GM12878 (cell line): ENCODE data around the gene BFSP1. TPM values are rescaled to one million over a fixed set of nuclear protein-coding genes. Genes with fewer than 3 reads are reported as not detected.

Experiments used
- ATAC-seq: fragments of 200-7000 bp; cut with Tn5 transposase; 3 replicates; pipeline ENCODE4 v1.9.1; 2020; ENCODE audit warnings: mild to moderate bottlenecking, moderate library complexity
- BruUV-seq: library from RNA; stranded (reverse); fragments of 400-500 nt; replicated peaks from 2 replicates; lab custom pipeline; 2021; lab: Mats Ljungman, UMichigan
- CTCF ChIA-PET: fragments of 300-600 bp; sonication (Branson Sonifier 250); formaldehyde crosslinking; extraction: SDS; loops from one replicate; lab custom pipeline; 2021; ENCODE audit warnings: inconsistent platforms; lab: Yijun Ruan, JAX
- POLR2A ChIA-PET: fragments of 350-600 bp; formaldehyde crosslinking; extraction: SDS; loops from one replicate; lab custom pipeline; 2021; ENCODE audit warnings: inconsistent platforms; lab: Charles Lee
- RAD21 ChIA-PET: fragments of 300-600 bp; sonication (Branson Sonifier 250); formaldehyde crosslinking; loops from one replicate; lab custom pipeline; 2023; ENCODE audit warnings: antibody characterized with exemption; ENCODE audit not compliant: unreplicated experiment; lab: Charles Lee
- SMC1A ChIA-PET: fragments of 300-600 bp; sonication (Branson Sonifier 250); formaldehyde crosslinking; loops from one replicate; lab custom pipeline; 2023; ENCODE audit not compliant: unreplicated experiment, uncharacterized antibody; lab: Charles Lee
- DNase-seq: peaks from one replicate; pipeline ENCODE4 v3.0.0-alpha.2; 2011; ENCODE audit warnings: low read depth, low spot score
- FAIRE-seq: peaks from 3 replicates; lab custom pipeline; 2011; peaks lifted over from hg19 to GRCh38; lab: Jason Lieb, UNC
- H2AFZ ChIP-seq: 2 replicates; pipeline ENCODE4 v1.6.0; 2011; ENCODE audit warnings: low read depth, low read length, control low read depth; ENCODE audit not compliant: control insufficient read depth
- H3K27ac ChIP-seq: 2 replicates; pipeline ENCODE4 v1.5.1; 2011; ENCODE audit warnings: control low read depth; ENCODE audit not compliant: control insufficient read depth, insufficient read depth
- H3K27me3 ChIP-seq, 2 experiments: replicated peaks in 1 of 2; 2 replicates each; pipeline versions ENCODE4 v1.6.0 to v1.6.1; 2011; ENCODE audit warnings: low read length in 1 of 2; ENCODE audit not compliant: control insufficient read depth in 2 of 2, insufficient read depth in 2 of 2
- H3K36me3 ChIP-seq, 2 experiments: 2 replicates each; pipeline ENCODE4 v1.5.1; 2011; ENCODE audit warnings: low read length in 1 of 2; ENCODE audit not compliant: control insufficient read depth in 2 of 2, insufficient read depth in 2 of 2
- H3K4me1 ChIP-seq: 2 replicates; pipeline ENCODE4 v1.6.1; 2011; ENCODE audit warnings: mild to moderate bottlenecking, low read length, moderate library complexity, mixed read lengths; ENCODE audit not compliant: control insufficient read depth, insufficient read depth
- H3K4me2 ChIP-seq: 2 replicates; pipeline ENCODE4 v1.6.0; 2011; ENCODE audit warnings: control low read depth; ENCODE audit not compliant: control insufficient read depth, insufficient read depth
- H3K4me3 ChIP-seq: fragments of 200-600 bp; sonication (generic); 2 replicates; pipeline ENCODE4 v1.5.1; 2016
- H3K79me2 ChIP-seq: 2 replicates; pipeline ENCODE4 v1.6.0; 2011; ENCODE audit warnings: low read length; ENCODE audit not compliant: control insufficient read depth, insufficient read depth
- H3K9ac ChIP-seq: 2 replicates; pipeline ENCODE4 v1.8.0; 2011; ENCODE audit warnings: low read length, control low read depth, mixed read lengths; ENCODE audit not compliant: control insufficient read depth, insufficient read depth
- H3K9me3 ChIP-seq: replicated peaks from 3 replicates; pipeline ENCODE4 v1.5.1; 2011; ENCODE audit warnings: mild to moderate bottlenecking, low read length; ENCODE audit not compliant: control insufficient read depth, insufficient read depth
- H4K20me1 ChIP-seq: 2 replicates; pipeline ENCODE4 v1.6.0; 2011; ENCODE audit not compliant: control insufficient read depth, insufficient read depth
- BHLHE40 ChIP-seq, 2 experiments: fragments of 450-650 bp in 1 of 2; IDR thresholded peaks; 2 replicates each; pipeline ENCODE4 v1.6.1; 2011 to 2017; ENCODE audit warnings: low read depth in 2 of 2, borderline replicate concordance in 1 of 2, improper control_type of control experiment in 1 of 2, low read length in 1 of 2, mild to moderate bottlenecking in 1 of 2
- BRCA1 ChIP-seq: IDR thresholded peaks from 2 replicates; pipeline ENCODE4 v1.6.1; 2011; ENCODE audit warnings: low read depth, low read length, improper control_type of control experiment
- CHD1 ChIP-seq: IDR thresholded peaks from 2 replicates; pipeline ENCODE4 v1.6.1; 2012; ENCODE audit warnings: low read depth, low read length, improper control_type of control experiment
- FOS ChIP-seq: IDR thresholded peaks from 3 replicates; pipeline ENCODE4 v1.6.1; 2011; ENCODE audit warnings: borderline replicate concordance; ENCODE audit not compliant: insufficient read length; ENCODE audit errors: extremely low read depth
- HDGF ChIP-seq: fragments of 450-650 bp; IDR thresholded peaks from 2 replicates; pipeline ENCODE4 v1.6.1; 2016; ENCODE audit warnings: antibody characterized with exemption
- JUNB ChIP-seq: IDR thresholded peaks from 2 replicates; pipeline ENCODE4 v1.6.1; 2016; ENCODE audit warnings: antibody characterized with exemption, mild to moderate bottlenecking
- RELA ChIP-seq: fragments of 450-650 bp; IDR thresholded peaks from 2 replicates; pipeline ENCODE4 v1.8.0; 2014; ENCODE audit warnings: borderline replicate concordance; ENCODE audit not compliant: partially characterized antibody
- SRF ChIP-seq, 2 experiments: IDR thresholded peaks; 2 replicates each; pipeline ENCODE4 v1.6.1; 2011; ENCODE audit warnings: low read depth in 2 of 2, low read length in 2 of 2, mild to moderate bottlenecking in 1 of 2, moderate library complexity in 1 of 2
- STAT1 ChIP-seq: fragments of 450-650 bp; conservative IDR thresholded peaks from 2 replicates; pipeline ENCODE4 v1.6.1; 2014; ENCODE audit warnings: antibody characterized with exemption, mild to moderate bottlenecking
- SUPT20H ChIP-seq: IDR thresholded peaks from 2 replicates; pipeline ENCODE4 v1.6.1; 2011; ENCODE audit warnings: low read depth, mild to moderate bottlenecking, low read length, moderate library complexity, borderline replicate concordance; ENCODE audit not compliant: control insufficient read depth
- TCF3 ChIP-seq: IDR thresholded peaks from 2 replicates; pipeline ENCODE4 v1.6.1; 2012; ENCODE audit warnings: low read depth, mild to moderate bottlenecking, low read length, borderline replicate concordance; ENCODE audit not compliant: insufficient read depth
- WGBS: methylation state at CpG from one replicate; pipeline ENCODE4 v1.1.6; 2016; ENCODE audit warnings: low lambda C conversion rate; ENCODE audit not compliant: insufficient replicate concordance, insufficient coverage; ENCODE audit errors: missing lambda C conversion rate; 5-methylcytosine and 5-hydroxymethylcytosine counted together
- in situ Hi-C: fragments of 300-500 bp; cut with MboI; formaldehyde crosslinking; loops from 9 replicates; pipeline ENCODE4 v1.14.3; 2018; ENCODE audit warnings: mixed read lengths
- intact Hi-C: fragments of 100-400 bp; cut with micrococcal nuclease; formaldehyde crosslinking; loops from one replicate; pipeline ENCODE4 v1.14.2; 2022; ENCODE audit not compliant: unreplicated experiment
- polyA plus RNA-seq, 11 experiments: library from polyadenylated mRNA; depleted of rRNA in 4 of 11; unstranded in 6 of 11; stranded (reverse) in 5 of 11; fragments of >200 nt; fragmentation: Nextera tagmentation in 4 of 11; fragmentation: Illumina TruSeq in 1 of 11; extraction: Ambion mirVana in 4 of 11; extraction: Trizol in 1 of 11; gene quantifications; 1 replicate in 1 of 11; 2 replicates in 10 of 11; pipeline versions ENCODE4 v1.2.1 to v1.2.3, GENCODE V29; 2011 to 2016; ENCODE audit warnings: inconsistent platforms in 2 of 11, missing spikeins in 2 of 11, low read depth in 1 of 11
- total RNA-seq, 4 experiments: library from RNA; depleted of rRNA in 3 of 4; stranded (reverse); fragments of >200 nt in 3 of 4; fragmentation: Illumina TruSeq in 1 of 4; extraction: Trizol in 1 of 4; gene quantifications; 2 replicates each; pipeline versions ENCODE4 v1.2.1 to v1.2.3, GENCODE V29; 2013 to 2021
- TF ChIP-seq, protein P1 (sequence below): IDR thresholded peaks from 2 replicates; pipeline ENCODE4 v1.6.1; 2011; ENCODE audit warnings: mild to moderate bottlenecking, low read depth, low read length, moderate library complexity; ENCODE audit not compliant: insufficient replicate concordance
- TF ChIP-seq, protein P2 (sequence below): fragments of 450-650 bp; IDR thresholded peaks from 2 replicates; pipeline ENCODE4 v1.6.1; 2017; ENCODE audit warnings: mild to moderate bottlenecking, low read depth, inconsistent platforms; ENCODE audit not compliant: poor library complexity, severe bottlenecking
- TF ChIP-seq, protein P3 (sequence below), 3 experiments: IDR thresholded peaks in 2 of 3; conservative IDR thresholded peaks in 1 of 3; 2 replicates each; pipeline ENCODE4 v1.5.1; 2011; ENCODE audit warnings: low read depth in 3 of 3, low read length in 3 of 3, mild to moderate bottlenecking in 3 of 3, control low read depth in 2 of 3, moderate library complexity in 2 of 3, inconsistent platforms in 1 of 3, mixed read lengths in 1 of 3; ENCODE audit not compliant: control insufficient read depth in 2 of 3, insufficient read depth in 1 of 3; ENCODE audit errors: extremely low read depth in 1 of 3

Gene BFSP1
- total and polyA plus RNA-seq, 10 of the 15 experiments (the other 5 are each of a cell fraction or from before 2014, with no cell fraction given) = 0.06 to 0.22 (median 0.11) TPM; not detected in 3

DNA sequence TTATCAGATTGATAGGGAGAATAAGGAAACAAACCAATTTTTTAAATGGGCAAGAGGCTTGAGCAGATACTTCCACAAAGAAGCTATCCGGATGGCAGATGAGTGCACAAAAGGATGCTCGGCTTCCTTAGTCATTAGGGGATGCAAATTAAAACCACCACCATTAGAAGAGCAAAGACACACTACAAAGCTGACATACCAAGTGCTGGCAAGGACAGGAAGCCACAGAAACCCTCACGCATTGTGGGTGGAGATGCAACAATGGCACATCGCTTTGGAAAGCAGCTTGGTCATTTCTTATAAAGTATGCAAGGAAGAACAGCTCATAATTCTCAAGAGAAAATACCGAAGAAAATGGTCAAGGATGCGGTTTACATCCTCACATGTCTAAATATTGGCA, 19.8 kb downstream of the BFSP1 start:
- ChIA-PET SMC1A (no interaction called here), CTCF (no interaction called here)
- in situ Hi-C loops = no loop called here

More for the DNA sequence above, 19.8 kb downstream of the BFSP1 start:
- no peak for DNase-seq
- H3K4me1 ChIP-seq = no peaks in the 10 kb centered on the region
- peak; percentile 49 for ATAC-seq
- H3K27me3 ChIP-seq = no peaks in the 10 kb centered on the region; a peak in 1 of 4 replicates
- H3K36me3 ChIP-seq = no peaks in the 10 kb centered on the region
- H3K27ac ChIP-seq = no peak overlapping the region
- no peak for TF ChIP-seq SRF (IDR thresholded peaks at IDR 0.05; ENCODE audit: low read depth in 2 of 2, low read length in 2 of 2)
- no peak for TF ChIP-seq FOS
- TF ChIP-seq, protein P1, sequence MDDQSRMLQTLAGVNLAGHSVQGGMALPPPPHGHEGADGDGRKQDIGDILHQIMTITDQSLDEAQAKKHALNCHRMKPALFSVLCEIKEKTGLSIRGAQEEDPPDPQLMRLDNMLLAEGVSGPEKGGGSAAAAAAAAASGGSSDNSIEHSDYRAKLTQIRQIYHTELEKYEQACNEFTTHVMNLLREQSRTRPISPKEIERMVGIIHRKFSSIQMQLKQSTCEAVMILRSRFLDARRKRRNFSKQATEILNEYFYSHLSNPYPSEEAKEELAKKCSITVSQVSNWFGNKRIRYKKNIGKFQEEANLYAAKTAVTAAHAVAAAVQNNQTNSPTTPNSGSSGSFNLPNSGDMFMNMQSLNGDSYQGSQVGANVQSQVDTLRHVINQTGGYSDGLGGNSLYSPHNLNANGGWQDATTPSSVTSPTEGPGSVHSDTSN = no peak
- no peak for TF ChIP-seq CHD1
- TF ChIP-seq JUNB = no peak
- TF ChIP-seq STAT1 = no peak
- no peak for TF ChIP-seq RELA
- TF ChIP-seq, protein P2, sequence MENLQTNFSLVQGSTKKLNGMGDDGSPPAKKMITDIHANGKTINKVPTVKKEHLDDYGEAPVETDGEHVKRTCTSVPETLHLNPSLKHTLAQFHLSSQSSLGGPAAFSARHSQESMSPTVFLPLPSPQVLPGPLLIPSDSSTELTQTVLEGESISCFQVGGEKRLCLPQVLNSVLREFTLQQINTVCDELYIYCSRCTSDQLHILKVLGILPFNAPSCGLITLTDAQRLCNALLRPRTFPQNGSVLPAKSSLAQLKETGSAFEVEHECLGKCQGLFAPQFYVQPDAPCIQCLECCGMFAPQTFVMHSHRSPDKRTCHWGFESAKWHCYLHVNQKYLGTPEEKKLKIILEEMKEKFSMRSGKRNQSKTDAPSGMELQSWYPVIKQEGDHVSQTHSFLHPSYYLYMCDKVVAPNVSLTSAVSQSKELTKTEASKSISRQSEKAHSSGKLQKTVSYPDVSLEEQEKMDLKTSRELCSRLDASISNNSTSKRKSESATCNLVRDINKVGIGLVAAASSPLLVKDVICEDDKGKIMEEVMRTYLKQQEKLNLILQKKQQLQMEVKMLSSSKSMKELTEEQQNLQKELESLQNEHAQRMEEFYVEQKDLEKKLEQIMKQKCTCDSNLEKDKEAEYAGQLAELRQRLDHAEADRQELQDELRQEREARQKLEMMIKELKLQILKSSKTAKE = no peak
- no peak for TF ChIP-seq BHLHE40 (IDR thresholded peaks at IDR 0.05; ENCODE audit: borderline replicate concordance in 1 of 2, low read depth in 2 of 2, low read length in 1 of 2)
- TF ChIP-seq HDGF = no peak
- TF ChIP-seq, protein P3, sequence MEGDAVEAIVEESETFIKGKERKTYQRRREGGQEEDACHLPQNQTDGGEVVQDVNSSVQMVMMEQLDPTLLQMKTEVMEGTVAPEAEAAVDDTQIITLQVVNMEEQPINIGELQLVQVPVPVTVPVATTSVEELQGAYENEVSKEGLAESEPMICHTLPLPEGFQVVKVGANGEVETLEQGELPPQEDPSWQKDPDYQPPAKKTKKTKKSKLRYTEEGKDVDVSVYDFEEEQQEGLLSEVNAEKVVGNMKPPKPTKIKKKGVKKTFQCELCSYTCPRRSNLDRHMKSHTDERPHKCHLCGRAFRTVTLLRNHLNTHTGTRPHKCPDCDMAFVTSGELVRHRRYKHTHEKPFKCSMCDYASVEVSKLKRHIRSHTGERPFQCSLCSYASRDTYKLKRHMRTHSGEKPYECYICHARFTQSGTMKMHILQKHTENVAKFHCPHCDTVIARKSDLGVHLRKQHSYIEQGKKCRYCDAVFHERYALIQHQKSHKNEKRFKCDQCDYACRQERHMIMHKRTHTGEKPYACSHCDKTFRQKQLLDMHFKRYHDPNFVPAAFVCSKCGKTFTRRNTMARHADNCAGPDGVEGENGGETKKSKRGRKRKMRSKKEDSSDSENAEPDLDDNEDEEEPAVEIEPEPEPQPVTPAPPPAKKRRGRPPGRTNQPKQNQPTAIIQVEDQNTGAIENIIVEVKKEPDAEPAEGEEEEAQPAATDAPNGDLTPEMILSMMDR (IDR thresholded peaks at IDR 0.05 in 2 of 3, conservative IDR thresholded peaks at IDR 0.05 in 1 of 3; ENCODE audit: control insufficient read depth in 2 of 3, extremely low read depth in 1 of 3, insufficient read depth in 1 of 3, low read depth in 3 of 3, low read length in 3 of 3) = no peak
- TF ChIP-seq TCF3 = no peak
- no peak for TF ChIP-seq SUPT20H
- TF ChIP-seq BRCA1 = no peak
- no peak for FAIRE-seq
- H3K9me3 ChIP-seq = no peaks in the 10 kb centered on the region
- 2% methylated on average over 6 of the region's 6 CpGs for WGBS
- no peaks in the 10 kb centered on the region for H3K79me2 ChIP-seq
- RAD21 ChIA-PET = no interaction called here
- H3K4me2 ChIP-seq = no peak overlapping the region
- POLR2A ChIA-PET = no interaction called here
- H3K9ac ChIP-seq = no peak overlapping the region
- H3K4me3 ChIP-seq = no peak overlapping the region
- no peaks in the 10 kb centered on the region for H4K20me1 ChIP-seq
- no peak overlapping the region for H2AFZ ChIP-seq
- intact Hi-C loops = no loop called here
- BruUV-seq = no TSS peak
